Prostate gland (tissue), 2 donors: ENCODE measurements around the gene ALDH3A2.

Experiments
- POLR2A ChIP-seq: fragments of 450-650 bp; IDR thresholded peaks from one replicate; pipeline ENCODE4 v1.6.1; 2016; ENCODE audit warnings: antibody characterized with exemption, mild to moderate bottlenecking
- POLR2AphosphoS5 ChIP-seq: sonication (generic); formaldehyde crosslinking; IDR thresholded peaks from one replicate; pipeline ENCODE4 v1.6.1; 2017; ENCODE audit warnings: antibody characterized with exemption
- TF ChIP-seq, protein P1 (sequence below), 4 experiments: fragments of 200-600 bp in 2 of 4; fragments of 450-650 bp in 2 of 4; sonication (generic) in 2 of 4; IDR thresholded peaks; 1 replicate in 3 of 4; 2 replicates in 1 of 4; pipeline ENCODE4 v1.5.1; 2016 to 2019; ENCODE audit warnings: antibody characterized with exemption in 4 of 4, mild to moderate bottlenecking in 2 of 4, moderate library complexity in 2 of 4

GRCh38 chr17:19630661-19631060 is 17.9 kb upstream of the ALDH3A2 start:
- TF ChIP-seq, protein P1, sequence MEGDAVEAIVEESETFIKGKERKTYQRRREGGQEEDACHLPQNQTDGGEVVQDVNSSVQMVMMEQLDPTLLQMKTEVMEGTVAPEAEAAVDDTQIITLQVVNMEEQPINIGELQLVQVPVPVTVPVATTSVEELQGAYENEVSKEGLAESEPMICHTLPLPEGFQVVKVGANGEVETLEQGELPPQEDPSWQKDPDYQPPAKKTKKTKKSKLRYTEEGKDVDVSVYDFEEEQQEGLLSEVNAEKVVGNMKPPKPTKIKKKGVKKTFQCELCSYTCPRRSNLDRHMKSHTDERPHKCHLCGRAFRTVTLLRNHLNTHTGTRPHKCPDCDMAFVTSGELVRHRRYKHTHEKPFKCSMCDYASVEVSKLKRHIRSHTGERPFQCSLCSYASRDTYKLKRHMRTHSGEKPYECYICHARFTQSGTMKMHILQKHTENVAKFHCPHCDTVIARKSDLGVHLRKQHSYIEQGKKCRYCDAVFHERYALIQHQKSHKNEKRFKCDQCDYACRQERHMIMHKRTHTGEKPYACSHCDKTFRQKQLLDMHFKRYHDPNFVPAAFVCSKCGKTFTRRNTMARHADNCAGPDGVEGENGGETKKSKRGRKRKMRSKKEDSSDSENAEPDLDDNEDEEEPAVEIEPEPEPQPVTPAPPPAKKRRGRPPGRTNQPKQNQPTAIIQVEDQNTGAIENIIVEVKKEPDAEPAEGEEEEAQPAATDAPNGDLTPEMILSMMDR (IDR thresholded peaks at IDR 0.05): no peak
- TF ChIP-seq POLR2AphosphoS5 (no peak), POLR2A (no peak)
